Upper lobe of left lung (tissue), 4 donors: ENCODE measurements around the gene ZC3H8.

Experiments
- CTCF ChIP-seq, 6 experiments: fragments of 450-650 bp in 4 of 6; fragments of 200-600 bp in 2 of 6; sonication (generic) in 2 of 6; IDR thresholded peaks; one replicate each; pipeline ENCODE4 v1.5.1; 2016 to 2019; ENCODE audit warnings: antibody characterized with exemption in 6 of 6
- EP300 ChIP-seq, 4 donors: sonication (generic); formaldehyde crosslinking; IDR thresholded peaks; one replicate each; pipeline ENCODE4 v1.5.1; 2017; ENCODE audit warnings: antibody characterized with exemption in 4 of 4, control low read depth in 2 of 4
- POLR2A ChIP-seq, 4 donors: fragments of 450-650 bp; IDR thresholded peaks; one replicate each; pipeline ENCODE4 v1.5.1; 2016 to 2017; ENCODE audit warnings: antibody characterized with exemption in 4 of 4, mild to moderate bottlenecking in 2 of 4
- POLR2AphosphoS5 ChIP-seq, 2 donors: sonication (generic); formaldehyde crosslinking; IDR thresholded peaks; one replicate each; pipeline ENCODE4 v1.5.1; 2017; ENCODE audit warnings: antibody characterized with exemption in 2 of 2

- no peak for TF ChIP-seq CTCF (IDR thresholded peaks at IDR 0.05)
- TF ChIP-seq POLR2A (IDR thresholded peaks at IDR 0.05), result no peak
- no peak for TF ChIP-seq EP300 (IDR thresholded peaks at IDR 0.05)
- no peak for TF ChIP-seq POLR2AphosphoS5 (IDR thresholded peaks at IDR 0.05)
Measured at GRCh38 chr2:112162341-112162740, 92.5 kb downstream of the ZC3H8 start.
